Smooth muscle cell of bladder (primary cell): ENCODE results near the gene FCER2. TPM values are rescaled to one million over a fixed set of nuclear protein-coding genes. Genes with fewer than 3 reads are reported as not detected.

Experiments used
- total RNA-seq: library from RNA; depleted of rRNA; stranded (reverse); fragments of >200 nt; gene quantifications from 2 replicates; pipeline ENCODE4 v1.2.3, GENCODE V29; 2014

FCER2 gene
- total RNA-seq = not detected in 2 replicates

GRCh38 chr19:7701654-7702457 is at the start of gene FCER2:
FCER2 (minus strand) TSS chr19:7702131; CDS start chr19:7699760, 2,371 bp downstream.

DNA sequence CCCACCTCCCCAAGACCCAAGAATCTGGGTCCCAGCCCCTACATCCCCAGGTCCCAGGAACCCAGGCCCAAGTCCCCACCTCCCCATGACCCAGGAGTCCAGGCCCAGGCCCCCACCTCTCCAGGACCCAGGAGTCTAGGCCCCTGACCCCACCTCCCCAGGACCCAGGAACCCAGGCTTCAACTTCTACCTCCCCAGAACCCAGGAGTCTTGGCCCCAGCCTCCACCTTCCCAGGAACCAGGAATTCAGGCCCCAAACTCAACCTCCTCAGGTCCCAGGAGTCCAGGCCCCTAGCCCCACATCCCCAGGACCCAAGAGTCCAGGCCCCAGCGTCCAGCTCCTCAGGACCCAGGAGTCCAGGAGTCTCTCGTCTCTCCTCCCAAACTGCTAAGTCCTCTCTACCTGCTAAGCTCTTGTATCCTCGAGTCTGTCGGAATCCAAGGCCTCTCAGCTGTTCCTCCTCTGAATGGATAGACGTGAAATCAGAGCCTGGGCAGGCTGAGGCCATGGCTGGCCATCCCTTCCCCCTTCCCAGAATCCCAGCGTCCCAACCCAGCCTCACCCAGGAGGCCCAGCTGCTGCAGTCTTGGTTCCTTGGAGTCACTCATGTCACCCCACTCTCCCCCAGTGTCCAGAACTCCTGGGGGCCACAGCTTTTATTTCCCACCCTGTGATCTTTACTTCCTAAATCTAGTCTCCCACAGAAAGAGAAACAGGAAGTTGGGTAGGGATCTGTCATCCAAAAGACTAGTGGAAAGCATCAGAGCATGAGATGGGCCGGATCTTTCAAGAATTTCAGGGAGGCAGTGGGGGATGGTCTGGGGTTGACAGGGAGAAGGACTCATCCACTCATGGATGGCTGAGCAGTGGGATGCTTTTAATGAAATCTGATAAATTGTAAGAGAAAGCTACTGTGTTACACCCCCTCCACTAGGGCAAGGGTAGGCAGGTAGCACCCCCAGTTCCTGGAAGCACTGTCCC is 45.3 kb upstream of the FCER2 start, which contains the start of gene CD209:
Gene CD209 (minus strand): TSS at position 632 of the 982 bp plus-strand sequence. CDS start 23 bp downstream, at position 609.

GRCh38 chr19:7732045-7732444 is 30.1 kb upstream of the FCER2 start, which contains the start of gene CLEC4G:
CLEC4G (minus strand) TSS chr19:7732110; CDS start chr19:7732102, 8 bp downstream.

DNA sequence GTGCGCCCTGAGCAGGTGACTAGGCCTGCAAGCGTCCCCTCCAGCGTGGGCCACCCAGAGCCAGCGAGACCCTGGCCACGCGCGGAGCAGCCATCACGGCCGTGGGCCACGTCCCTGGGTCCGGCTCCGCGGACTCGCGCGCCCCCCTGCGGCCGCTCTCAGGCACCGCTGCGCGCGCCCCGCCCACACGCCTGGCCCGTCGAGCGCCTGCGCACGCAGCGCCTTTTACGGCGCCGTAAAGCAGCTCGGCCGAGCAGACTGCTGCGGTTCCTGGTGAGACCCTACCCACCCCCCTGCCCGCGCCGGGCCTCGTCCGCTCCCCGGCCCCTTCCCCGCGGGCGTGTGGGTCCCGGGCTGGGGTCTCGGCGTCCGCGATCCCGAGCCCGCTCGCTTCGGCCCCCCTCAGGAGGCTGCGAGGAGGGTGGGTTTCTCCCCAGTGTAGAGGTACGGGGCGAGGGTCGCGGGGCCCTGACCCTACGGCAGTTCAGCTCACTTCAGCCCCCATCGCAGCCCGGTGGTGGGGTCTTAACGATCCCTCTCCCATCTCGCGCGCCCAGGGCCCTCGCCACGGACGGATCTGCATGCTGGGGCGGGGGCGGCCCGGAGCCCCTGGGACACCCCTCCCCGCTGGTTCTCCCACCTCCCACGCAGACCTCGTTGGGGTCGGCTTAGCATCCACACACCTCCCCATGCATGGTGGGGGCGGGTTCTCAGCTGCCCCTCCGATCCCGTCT is 21.2 kb downstream of the FCER2 start, which contains the start of gene TRAPPC5:
Gene TRAPPC5 (plus strand): TSS at position 228 of the 734 bp plus-strand sequence. CDS start 1,421 bp downstream, outside the sequence.

GRCh38 chr19:7676854-7677253 is 25.1 kb downstream of the FCER2 start, which contains the start of gene MCEMP1:
MCEMP1 (plus strand) TSS chr19:7677090; CDS start chr19:7677121, 31 bp downstream.

GRCh38 chr19:7668842-7669241 is 33.1 kb downstream of the FCER2 start, which contains the start of gene RETN:
RETN (plus strand) TSS chr19:7669049; CDS start chr19:7669327, 278 bp downstream.

Other genes with a start within 250 kb of the FCER2 start
- 2.2 and 3.8 TPM in 2 replicates for gene PEX11G, start 213.1 kb downstream of the FCER2 start, total RNA-seq
- 8.5 and 11.4 TPM in 2 replicates for gene ZNF358, start 186.0 kb downstream of the FCER2 start, total RNA-seq
- gene MCOLN1, start 179.5 kb downstream of the FCER2 start, total RNA-seq = 3.8 and 5.6 TPM in 2 replicates
- 38.5 and 63.0 TPM in 2 replicates for gene PNPLA6, start 166.4 kb downstream of the FCER2 start, total RNA-seq
- not detected in 2 replicates for gene CAMSAP3, start 106.3 kb downstream of the FCER2 start, total RNA-seq
- 20.9 and 23.4 TPM in 2 replicates for gene XAB2, start 72.6 kb downstream of the FCER2 start, total RNA-seq
- gene PET100, start 72.3 kb downstream of the FCER2 start, total RNA-seq = 34.2 and 39.3 TPM in 2 replicates
- not detected in 2 replicates for gene PCP2, start 68.4 kb downstream of the FCER2 start, total RNA-seq
- 6.6 and 8.8 TPM in 2 replicates for gene STXBP2, start 65.0 kb downstream of the FCER2 start, total RNA-seq
- not detected in 2 replicates for gene RETN, start 33.1 kb downstream of the FCER2 start, total RNA-seq
- gene MCEMP1, start 25.0 kb downstream of the FCER2 start, total RNA-seq = not detected in 2 replicates
- gene TRAPPC5, start 21.3 kb downstream of the FCER2 start, total RNA-seq = 124 and 126 TPM in 2 replicates
- gene CLEC4G, start 30.0 kb upstream of the FCER2 start, total RNA-seq = not detected in 2 replicates
- not detected in 2 replicates for gene CD209, start 45.4 kb upstream of the FCER2 start, total RNA-seq
- gene CLEC4M, start 61.1 kb upstream of the FCER2 start, total RNA-seq = not detected in 2 replicates
- gene EVI5L, start 128.1 kb upstream of the FCER2 start, total RNA-seq = 13.5 and 14.7 TPM in 2 replicates
- under 0.01 TPM in 1 of 2 replicates, not detected in the other for gene PRR36, start 172.3 kb upstream of the FCER2 start, total RNA-seq
- gene LRRC8E, start 186.4 kb upstream of the FCER2 start, total RNA-seq = 6.0 and 6.3 TPM in 2 replicates
- 5.8 and 9.3 TPM in 2 replicates for gene MAP2K7, start 201.7 kb upstream of the FCER2 start, total RNA-seq
- gene TGFBR3L, start 212.7 kb upstream of the FCER2 start, total RNA-seq = 0.85 and 2.0 TPM in 2 replicates
- gene SNAPC2, start 218.2 kb upstream of the FCER2 start, total RNA-seq = 11.7 and 14.1 TPM in 2 replicates
- 0.85 and 1.9 TPM in 2 replicates for gene CTXN1, start 224.0 kb upstream of the FCER2 start, total RNA-seq
- gene TIMM44, start 241.5 kb upstream of the FCER2 start, total RNA-seq = 53.7 and 65.7 TPM in 2 replicates